ENCODE measurements around the gene ADGRL1.
A peak's percentile ranks its signal among the peaks of the same experiment; 100 is the strongest.
"Not testable (repeated sequence)": the region's sequence is repeated elsewhere in the genome, so short reads cannot be mapped to it uniquely, and the experiment has no call there.

DNA sequence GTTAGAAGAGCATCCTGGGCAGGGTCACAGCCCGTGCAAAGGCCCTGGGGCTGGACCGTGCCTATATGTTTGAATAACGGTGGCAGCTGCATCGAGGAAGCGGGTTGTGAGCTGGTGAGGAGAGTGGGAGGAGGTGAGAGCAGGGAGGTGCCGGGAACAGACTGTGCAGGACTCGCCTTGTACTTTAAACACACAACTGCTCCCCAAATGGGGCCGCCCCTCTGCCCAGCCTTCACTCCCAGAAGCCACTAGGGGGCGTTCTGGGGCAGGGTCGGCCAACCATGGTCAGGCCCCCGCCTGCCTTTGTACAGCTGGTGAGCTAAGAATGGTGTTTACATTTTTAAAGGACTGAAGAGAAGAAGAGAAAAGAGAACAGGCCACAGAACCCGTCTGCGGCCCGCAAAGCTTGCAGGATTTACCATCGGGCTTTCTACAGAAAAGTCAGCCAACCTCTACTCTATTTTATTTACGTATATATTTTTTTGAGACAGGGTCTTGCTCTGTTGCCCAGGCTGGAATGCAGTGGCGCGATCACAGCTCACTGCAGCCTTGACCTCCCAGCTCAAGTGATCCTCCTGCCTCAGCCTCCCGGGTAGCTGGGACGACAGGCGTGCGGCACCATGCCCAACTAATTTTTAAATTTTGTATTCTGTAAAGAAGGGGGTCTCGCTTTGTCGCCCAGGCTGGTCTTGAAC, 5.7 kb downstream of the ADGRL1 start:
- TF ChIP-seq, protein P1, sequence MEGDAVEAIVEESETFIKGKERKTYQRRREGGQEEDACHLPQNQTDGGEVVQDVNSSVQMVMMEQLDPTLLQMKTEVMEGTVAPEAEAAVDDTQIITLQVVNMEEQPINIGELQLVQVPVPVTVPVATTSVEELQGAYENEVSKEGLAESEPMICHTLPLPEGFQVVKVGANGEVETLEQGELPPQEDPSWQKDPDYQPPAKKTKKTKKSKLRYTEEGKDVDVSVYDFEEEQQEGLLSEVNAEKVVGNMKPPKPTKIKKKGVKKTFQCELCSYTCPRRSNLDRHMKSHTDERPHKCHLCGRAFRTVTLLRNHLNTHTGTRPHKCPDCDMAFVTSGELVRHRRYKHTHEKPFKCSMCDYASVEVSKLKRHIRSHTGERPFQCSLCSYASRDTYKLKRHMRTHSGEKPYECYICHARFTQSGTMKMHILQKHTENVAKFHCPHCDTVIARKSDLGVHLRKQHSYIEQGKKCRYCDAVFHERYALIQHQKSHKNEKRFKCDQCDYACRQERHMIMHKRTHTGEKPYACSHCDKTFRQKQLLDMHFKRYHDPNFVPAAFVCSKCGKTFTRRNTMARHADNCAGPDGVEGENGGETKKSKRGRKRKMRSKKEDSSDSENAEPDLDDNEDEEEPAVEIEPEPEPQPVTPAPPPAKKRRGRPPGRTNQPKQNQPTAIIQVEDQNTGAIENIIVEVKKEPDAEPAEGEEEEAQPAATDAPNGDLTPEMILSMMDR (IDR thresholded peaks at IDR 0.05) = peak; percentile 56 to 82 (median 76)
- TF ChIP-seq POLR2A (IDR thresholded peaks at IDR 0.05) = not testable (repeated sequence)
- TF ChIP-seq POLR2AphosphoS5 (IDR thresholded peaks at IDR 0.05) = peak in 1 of 3 donors; percentile 18
- TF ChIP-seq EP300 (IDR thresholded peaks at IDR 0.05; ENCODE audit: low read depth) = peak; percentile 58
